Measurements from ENCODE around the gene TCP11. TPM values are rescaled to one million over a fixed set of nuclear protein-coding genes. Genes with fewer than 3 reads are reported as not detected.
A peak's percentile ranks its signal among the peaks of the same experiment; 100 is the strongest.

Gene TCP11
- total and polyA plus RNA-seq, 2 of the 13 experiments (the other 11 are each of a cell fraction or from before 2014, with no cell fraction given): 0.04 TPM; not detected in 1

- TF ChIP-seq RAD21 (CRISPR knock-in tag; IDR thresholded peaks at IDR 0.05) (no peak), GLMP (CRISPR knock-in tag; IDR thresholded peaks at IDR 0.05; ENCODE audit: borderline replicate concordance) (no peak), RBAK (CRISPR knock-in tag; IDR thresholded peaks at IDR 0.05) (no peak), ZFY (CRISPR knock-in tag; IDR thresholded peaks at IDR 0.05) (no peak), FIP1L1 (IDR thresholded peaks at IDR 0.05; ENCODE audit: borderline replicate concordance, insufficient read depth, low read depth, low read length) (no peak), ZNF124 (CRISPR knock-in tag; IDR thresholded peaks at IDR 0.05) (no peak), TEF (CRISPR knock-in tag; IDR thresholded peaks at IDR 0.05) (no peak), ZNF441 (CRISPR knock-in tag; IDR thresholded peaks at IDR 0.05; ENCODE audit: borderline replicate concordance) (no peak)
Observed at GRCh38 chr6:35186571-35186970, 45.4 kb upstream of the TCP11 start (continued).

GRCh38 chr6:35185971-35186370, 44.8 kb upstream of the TCP11 start:
- H3K4me3 ChIP-seq (replicated peaks in 1 of 3; ENCODE audit: insufficient read depth in 1 of 3, low read depth in 2 of 3, low read length in 3 of 3): no peak overlapping the region
- WGBS (ENCODE audit: low lambda C conversion rate): no CpG with 5 or more reads among the region's 1 CpG
- H4K20me1 ChIP-seq (ENCODE audit: insufficient read depth, low read length): no peaks in the 10 kb centered on the region
- FAIRE-seq: no peak
- H3K36me3 ChIP-seq (replicated peaks in 1 of 2; ENCODE audit: control insufficient read depth in 1 of 2, insufficient read depth in 2 of 2, low read length in 2 of 2): no peaks in the 10 kb centered on the region
- no peak overlapping the region for H2AFZ ChIP-seq (ENCODE audit: low read length)
- H3K4me1 ChIP-seq (ENCODE audit: insufficient read depth, low read length): peaks cover 32% of the 10 kb centered on the region
- CTCF ChIA-PET (ENCODE audit: low intra/inter-chr PET ratio, low total read pairs): no interaction called here
- in situ Hi-C loops (cut with HindIII; ENCODE audit: extremely low pct_ligation_motif_present, low pct_unique_long_range_greater_than_20kb) (no loop called here), intact Hi-C loops (cut with micrococcal nuclease; ENCODE audit: unreplicated experiment) (loop anchor here (2.0 kb wide), 1 partner anchor 19 kb away; no protein-coding TSS in a partner anchor)
- H3K27me3 ChIP-seq (ENCODE audit: control insufficient read depth in 1 of 2, insufficient read depth in 2 of 2, low read length in 2 of 2): peaks cover 2 to 7% of the 10 kb centered on the region in 2 experiments; a peak in 3 of 5 replicates
- H3K27ac ChIP-seq (ENCODE audit: extremely low read length, insufficient read depth, low read length): no peak overlapping the region
- DNase-seq (ENCODE audit: low spot score): no peak
- H3K79me2 ChIP-seq (ENCODE audit: insufficient read depth, low read length): no peaks in the 10 kb centered on the region
- no peak overlapping the region for H3K9ac ChIP-seq (ENCODE audit: insufficient read depth, low read depth, low read length)
- POLR2A ChIA-PET: no interaction called here
- no TSS peak for BruUV-seq (replicated peaks)
- no peaks in the 10 kb centered on the region for H3K9me3 ChIP-seq (ENCODE audit: low read length)
- ATAC-seq: peak; percentile 19; the same call in 2 of the 3 replicates
- TF ChIP-seq USF2 (IDR thresholded peaks at IDR 0.05; ENCODE audit: low read depth, low read length) (no peak), USF2 (CRISPR knock-in tag; IDR thresholded peaks at IDR 0.05; ENCODE audit: borderline replicate concordance) (no peak), MED1 (CRISPR knock-in tag; IDR thresholded peaks at IDR 0.05) (no peak), ZNF687 (CRISPR knock-in tag; IDR thresholded peaks at IDR 0.05) (no peak), PHF8 (CRISPR knock-in tag; IDR thresholded peaks at IDR 0.05) (no peak), ZUFSP (CRISPR knock-in tag; IDR thresholded peaks at IDR 0.05; ENCODE audit: borderline replicate concordance) (no peak)
- H3K4me2 ChIP-seq (ENCODE audit: low read depth, low read length): no peak overlapping the region

Data from HepG2 (cell line).